NOMO-1 (cell line): ENCODE results near the gene SPOCD1.

Experiments used
- DNase-seq, 2 experiments: peaks; one replicate each; lab custom pipeline; 2025; ENCODE audit not compliant: unreplicated experiment in 2 of 2; lab: John Stamatoyannopoulos, UW

Gene SPOCD1

GRCh38 chr1:31789259-31790065, 26.4 kb downstream of the SPOCD1 start:
- DNase-seq, result peak; percentile 67 to 88

GRCh38 chr1:31788825-31789256, 27.0 kb downstream of the SPOCD1 start:
- peak in 1 of 2 experiments; percentile 55 for DNase-seq

GRCh38 chr1:31788138-31788824, 27.5 kb downstream of the SPOCD1 start:
- peak; percentile 88 to 90 for DNase-seq

GRCh38 chr1:31787786-31788137, 28.1 kb downstream of the SPOCD1 start:
- DNase-seq, result no peak

GRCh38 chr1:31787261-31787660, 28.6 kb downstream of the SPOCD1 start:
- no peak for DNase-seq

GRCh38 chr1:31786366-31787060, 29.3 kb downstream of the SPOCD1 start:
- DNase-seq, result no peak

GRCh38 chr1:31785947-31786290, 29.9 kb downstream of the SPOCD1 start:
- DNase-seq, result no peak

GRCh38 chr1:31785020-31785946, 30.5 kb downstream of the SPOCD1 start:
- no peak for DNase-seq

GRCh38 chr1:31784356-31785019, 31.3 kb downstream of the SPOCD1 start:
- no peak for DNase-seq

GRCh38 chr1:31783846-31784245, 32.0 kb downstream of the SPOCD1 start:
- DNase-seq, result no peak

DNA sequence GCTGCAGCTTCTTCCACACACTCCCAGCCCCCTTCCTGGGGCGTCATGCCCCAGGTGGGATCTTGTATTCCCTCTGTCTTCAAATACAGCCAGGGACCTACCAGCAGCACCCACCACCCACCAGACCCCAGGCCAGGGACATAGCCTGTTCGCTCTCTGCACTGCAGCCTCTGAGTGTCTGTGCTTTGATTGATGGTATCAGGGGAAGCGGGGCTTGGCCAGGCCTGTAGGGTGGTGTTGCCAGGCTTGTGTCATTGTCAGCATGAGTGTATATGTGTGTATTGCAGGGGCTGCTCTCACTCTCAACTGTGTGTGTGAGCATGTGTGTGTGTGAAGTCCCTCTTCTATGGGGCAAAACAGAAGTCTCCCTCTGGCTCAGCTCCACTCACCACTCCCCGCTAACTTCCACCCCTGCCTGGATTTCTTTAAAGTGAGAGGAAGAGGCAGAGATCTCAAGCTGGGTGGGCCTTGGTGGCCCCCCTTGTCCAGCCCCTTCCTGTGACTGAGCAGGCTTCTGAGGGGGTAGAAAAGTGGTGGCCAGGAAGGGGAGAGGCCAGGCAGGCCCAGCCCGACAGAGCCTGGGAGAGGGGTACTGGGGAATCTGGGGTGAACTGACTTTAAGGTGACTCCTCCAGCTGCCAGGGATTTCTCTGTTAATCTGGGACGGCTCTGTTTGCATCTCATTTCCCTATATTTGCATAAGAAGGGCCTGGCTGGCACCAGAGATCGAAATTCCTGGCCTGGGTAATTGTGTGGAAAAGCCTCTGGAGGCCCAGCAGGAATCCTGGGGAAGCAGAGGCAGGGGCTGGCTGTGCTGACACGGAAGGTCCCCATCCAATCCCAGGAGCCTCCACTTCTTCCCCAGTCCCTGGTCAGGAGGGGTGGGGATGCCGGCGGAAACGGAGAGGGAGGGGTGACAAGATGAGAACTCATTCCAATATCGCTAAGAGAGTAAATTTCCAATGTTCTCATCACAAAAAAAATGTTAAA, 33.1 kb downstream of the SPOCD1 start:
- no peak for DNase-seq

GRCh38 chr1:31781756-31782371, 34.0 kb downstream of the SPOCD1 start:
- no peak for DNase-seq

- DNase-seq, result no peak
These were observed 34.6 kb downstream of the SPOCD1 start for GRCh38 chr1:31781138-31781755.

- no peak for DNase-seq
These were observed 35.2 kb downstream of the SPOCD1 start for GRCh38 chr1:31780632-31781031.

DNA sequence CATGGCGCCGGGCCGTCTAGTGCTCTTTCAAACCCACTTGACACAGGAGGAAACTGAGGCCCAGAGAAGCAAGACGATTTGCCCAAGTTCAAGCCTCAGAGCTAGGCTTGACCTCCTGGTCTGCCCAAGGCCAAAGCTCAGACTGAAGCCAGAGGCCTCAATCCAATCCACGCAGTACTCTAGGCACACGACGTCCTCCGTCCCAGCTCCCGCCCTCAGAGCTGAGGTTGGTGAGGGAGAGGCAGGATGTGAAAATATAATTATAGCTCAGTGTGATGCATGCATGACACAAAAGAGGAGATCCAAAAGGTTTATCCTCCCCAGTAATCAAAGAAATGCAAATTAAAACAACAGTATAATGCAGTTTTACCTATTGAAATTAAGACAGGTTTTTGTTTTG, 36.1 kb downstream of the SPOCD1 start:
- DNase-seq, result no peak

- no peak for DNase-seq
These were observed 36.9 kb downstream of the SPOCD1 start for GRCh38 chr1:31778763-31779488.

DNA sequence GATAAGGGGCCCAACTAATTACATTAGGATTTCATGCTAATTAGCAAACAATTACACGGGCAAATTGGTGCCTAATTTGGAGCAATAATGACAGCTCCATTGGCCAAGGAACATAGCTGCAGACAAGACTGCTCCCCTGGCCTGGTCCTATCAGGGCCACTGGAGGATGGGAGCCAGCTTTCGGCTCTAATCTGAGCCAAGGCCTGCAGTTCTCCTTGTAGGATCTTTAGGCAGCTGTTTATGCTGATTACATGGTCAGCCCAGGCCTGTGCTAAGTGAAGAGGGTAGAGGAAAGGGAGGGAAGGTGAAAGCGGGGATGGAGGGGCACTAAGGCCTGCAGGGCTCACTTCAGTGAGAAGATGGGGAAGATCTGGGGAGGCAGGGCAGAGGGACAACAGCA, 39.3 kb downstream of the SPOCD1 start:
- DNase-seq, result no peak
